SKM-1 treated with dmso at 0.1 percent for 144 hours (cell line): ENCODE measurements around the gene C1orf94.

Experiments
- DNase-seq: peaks from one replicate; lab custom pipeline; 2025; ENCODE audit not compliant: unreplicated experiment; lab: John Stamatoyannopoulos, UW

The C1orf94 gene

DNA sequence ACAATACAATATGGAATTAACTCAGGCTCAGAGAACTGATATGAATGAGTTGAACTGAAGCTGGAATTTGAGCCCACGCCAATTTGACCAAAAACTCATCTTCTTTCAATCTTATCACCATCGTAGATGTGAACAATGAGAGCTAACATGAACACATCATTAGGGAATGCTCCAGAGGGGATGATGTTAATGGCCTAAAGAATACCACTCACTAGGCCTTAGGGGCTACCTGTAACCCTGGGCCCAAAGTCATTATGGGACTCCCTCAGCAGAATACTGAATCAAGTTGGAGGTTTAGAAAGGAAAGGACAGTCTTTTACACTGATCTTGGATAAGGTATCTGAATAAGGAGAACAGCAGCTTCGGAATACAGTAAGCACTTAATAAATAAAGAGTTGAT lies 73.6 kb downstream of the C1orf94 start:
- DNase-seq = no peak

DNA sequence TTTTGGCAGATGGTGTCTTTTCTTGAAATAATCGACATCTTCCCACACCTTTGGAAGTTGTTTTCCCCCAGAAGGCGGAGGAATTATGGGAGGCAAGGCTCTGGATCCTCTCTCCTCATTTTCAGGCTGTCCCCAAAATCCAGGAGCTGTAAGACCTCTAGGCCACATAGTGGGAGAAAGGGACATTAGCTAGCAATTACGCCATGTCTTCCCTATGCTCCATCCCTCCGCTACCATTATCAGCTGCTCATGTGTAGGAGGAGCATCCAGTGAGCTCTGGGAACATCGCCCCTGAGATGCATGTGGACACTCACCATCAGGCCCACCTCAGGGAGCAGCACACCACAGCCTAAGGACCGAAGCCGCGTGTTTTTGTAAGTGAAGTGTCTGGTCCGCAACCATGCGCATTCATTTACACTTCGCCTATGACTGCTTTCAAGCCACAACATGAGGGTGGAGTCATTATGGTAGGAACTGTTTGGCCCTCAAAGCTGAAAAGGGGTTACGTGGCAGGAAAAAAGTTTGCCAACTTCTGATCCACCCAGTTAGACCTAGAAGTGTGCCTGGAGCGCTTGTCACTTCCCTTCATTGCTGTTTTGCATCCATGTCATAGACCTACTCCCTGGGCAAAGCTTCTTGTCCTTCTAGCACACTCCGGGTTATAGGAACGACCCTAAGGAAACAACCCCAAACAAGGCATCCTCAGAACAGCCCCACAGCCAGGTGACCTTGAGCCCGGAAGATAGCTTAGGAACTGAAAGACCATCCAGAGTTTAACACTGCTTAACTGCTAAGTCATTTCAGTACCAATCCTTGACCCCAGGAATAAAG lies 85.5 kb downstream of the C1orf94 start:
- no peak for DNase-seq

DNA sequence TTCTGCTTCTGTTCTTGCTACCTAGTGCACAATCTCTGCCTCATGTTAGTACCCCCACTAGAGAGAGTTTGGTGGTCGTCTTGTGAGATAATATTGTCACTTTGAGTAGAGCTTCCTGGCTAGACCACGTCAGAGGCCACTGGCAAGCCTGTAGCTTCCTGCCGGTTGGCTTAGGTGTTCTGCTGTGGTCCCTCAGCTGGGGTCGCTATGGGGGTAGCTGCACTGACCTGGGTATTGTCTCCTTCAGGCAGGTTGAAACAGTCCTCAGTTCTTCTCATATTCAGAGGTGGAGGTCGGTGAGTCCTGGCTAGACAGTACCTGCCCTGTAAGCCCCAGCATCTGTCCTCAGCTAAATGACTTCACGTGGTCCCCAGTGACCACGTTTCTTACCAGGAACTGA lies 86.2 kb downstream of the C1orf94 start:
- DNase-seq = no peak

DNA sequence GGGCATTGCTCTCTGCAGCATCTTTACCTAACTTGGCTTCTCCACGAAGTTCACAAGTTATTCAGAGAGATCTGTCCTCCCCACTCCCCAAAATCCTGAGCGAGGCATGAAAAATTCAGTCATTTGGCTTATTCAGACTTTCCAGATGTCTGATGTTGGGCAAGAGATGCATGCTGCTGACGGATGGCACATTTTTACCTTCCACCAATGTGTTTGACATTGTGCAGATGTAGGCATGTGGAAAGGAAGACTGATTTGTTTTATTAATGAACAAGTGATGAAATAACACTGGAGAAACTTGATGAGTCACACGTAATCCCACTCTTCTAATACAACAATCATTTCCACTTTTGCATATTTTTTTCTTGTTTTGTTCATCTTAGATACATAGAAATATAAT lies 86.7 kb downstream of the C1orf94 start:
- DNase-seq = no peak

DNA sequence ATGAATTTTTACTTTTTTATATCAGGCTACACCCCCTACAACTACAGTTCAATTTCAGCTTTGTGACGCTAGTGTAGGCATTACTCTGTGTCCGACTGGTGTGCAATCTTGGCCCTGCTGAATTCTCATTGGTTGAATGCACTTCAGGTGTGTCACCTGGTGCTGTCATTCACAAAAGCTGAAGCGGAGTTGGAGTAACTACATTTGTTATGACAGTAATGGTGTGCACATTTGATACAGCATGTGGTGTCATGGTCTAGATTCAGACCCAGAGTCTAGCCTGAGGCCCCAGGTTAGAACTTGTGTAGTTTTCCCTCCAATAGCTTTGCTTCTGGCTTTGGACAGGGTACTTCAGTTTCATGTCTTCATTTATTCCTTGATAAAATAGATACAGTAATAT lies 88.7 kb downstream of the C1orf94 start:
- no peak for DNase-seq

DNA sequence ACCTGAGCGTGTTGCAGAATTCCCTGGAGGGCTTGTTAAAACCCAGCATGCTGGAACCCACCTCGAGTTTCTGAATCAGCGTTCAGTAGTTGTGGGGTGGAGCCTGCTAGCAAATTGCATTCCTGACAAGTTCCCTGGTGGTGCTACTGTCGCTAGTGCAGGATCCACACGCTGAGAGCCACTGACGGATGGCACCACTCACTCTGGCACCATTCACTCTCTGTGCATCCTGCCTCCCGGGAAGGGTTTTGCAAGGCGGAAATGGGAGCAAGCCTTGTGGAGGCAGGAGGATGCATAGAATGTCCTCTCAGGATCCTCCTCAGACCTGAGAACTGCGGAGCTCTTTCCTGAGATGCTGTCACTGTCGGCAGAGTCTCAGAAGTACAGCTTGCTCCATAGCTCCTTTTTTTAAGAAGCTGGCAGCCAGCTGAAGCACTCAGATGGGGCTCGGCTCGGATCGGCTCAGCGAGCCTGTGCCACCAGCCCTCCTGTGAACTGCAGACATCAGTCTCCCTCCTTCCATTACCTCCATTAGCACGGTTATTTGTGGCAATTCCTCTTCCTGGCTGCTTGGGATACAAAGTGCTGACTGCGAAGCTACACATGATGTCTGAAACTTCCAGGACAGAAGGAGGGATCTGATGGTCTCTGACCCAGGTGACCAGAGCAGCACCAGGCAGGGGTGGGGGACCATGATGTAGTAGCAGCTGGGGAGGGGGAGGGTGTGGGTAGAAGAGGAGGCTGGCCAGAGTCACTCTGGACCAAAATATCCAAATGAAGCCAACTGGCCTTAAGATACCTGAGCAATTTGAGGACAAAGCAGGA lies 89.6 kb downstream of the C1orf94 start:
- DNase-seq = no peak

DNA sequence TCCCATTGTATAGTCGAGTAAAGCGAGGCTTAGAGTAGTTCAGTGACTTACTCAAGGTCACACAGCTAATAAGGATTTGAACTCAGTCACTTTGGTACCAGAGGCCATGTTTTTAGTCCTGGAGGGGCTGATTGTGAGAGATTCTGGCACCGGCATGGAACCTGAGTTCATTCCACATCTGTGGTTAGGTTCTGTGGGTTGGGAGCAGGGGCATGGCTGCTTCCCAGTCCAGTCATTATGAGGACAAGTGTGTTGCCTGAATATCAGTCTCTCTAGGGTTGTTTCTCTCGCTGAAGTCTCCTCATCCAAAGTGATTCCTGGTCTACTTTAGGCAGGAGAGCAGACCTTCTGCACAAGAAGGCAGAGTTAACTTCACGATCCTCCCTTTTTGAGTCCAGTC lies 90.6 kb downstream of the C1orf94 start:
- no peak for DNase-seq

DNA sequence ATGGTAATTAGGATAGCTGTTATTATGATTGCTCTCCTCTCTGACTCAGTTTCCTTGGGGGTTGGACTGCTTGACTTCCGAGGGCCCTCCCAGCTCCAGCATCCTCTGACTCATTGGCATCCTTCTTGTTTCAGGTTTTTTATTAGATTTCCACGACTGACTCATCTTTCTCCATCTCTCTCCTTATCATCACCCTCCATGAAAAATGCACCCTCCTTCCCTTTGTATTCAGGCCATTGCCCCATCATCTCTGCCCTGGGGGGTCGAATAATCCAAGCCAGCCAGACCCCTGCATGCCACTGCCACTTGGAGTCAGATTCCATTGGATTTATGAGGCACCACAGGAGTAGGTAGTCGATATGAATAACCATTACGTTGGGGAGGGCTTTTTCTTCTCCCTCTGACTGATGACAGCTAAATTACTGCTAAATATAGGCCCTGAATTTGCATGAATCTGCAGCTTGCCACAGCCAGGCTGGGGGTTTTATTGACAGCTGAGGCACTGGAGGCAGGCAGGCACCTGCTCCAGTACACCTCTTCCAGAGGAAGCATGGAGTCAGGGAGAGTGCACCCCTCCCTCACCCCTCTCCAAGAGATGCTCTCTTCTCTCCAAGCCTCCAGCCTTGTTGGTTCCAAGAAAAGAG lies 91.7 kb downstream of the C1orf94 start:
- DNase-seq = no peak
